ENCODE data around the gene ARHGAP22. TPM values are rescaled to one million over a fixed set of nuclear protein-coding genes. Genes with fewer than 3 reads are reported as not detected.

ARHGAP22 gene
- total RNA-seq, 2 experiments from 2014 or later = not detected

- intact Hi-C loops (cut with DNase I, micrococcal nuclease) = no loop called here
- peaks cover 0 to 6% of the 10 kb centered on the region in 2 experiments for H3K9me3 ChIP-seq (ENCODE audit: control insufficient read depth in 1 of 2, insufficient read depth in 1 of 2, low read length in 2 of 2)
- Mint-ChIP-seq H3K4me3 (no peak overlapping the region), H3K4me1 (ENCODE audit: low read depth) (peaks cover 16% of the 10 kb centered on the region), H3K27ac (no peak overlapping the region), H3K36me3 (ENCODE audit: low read depth) (no peaks in the 10 kb centered on the region), H3K27me3 (peaks cover 18% of the 10 kb centered on the region), H3K9me3 (no peaks in the 10 kb centered on the region)
- H3K4me1 ChIP-seq (ENCODE audit: insufficient read depth, low read length) = peaks cover 15% of the 10 kb centered on the region
- no peak overlapping the region for H3K27ac ChIP-seq (ENCODE audit: low read depth in 1 of 2, low read length in 2 of 2)
- no peak overlapping the region for H3K4me3 ChIP-seq (ENCODE audit: low read length)
- no peak for TF ChIP-seq CTCF (IDR thresholded peaks at IDR 0.05)
- DNase-seq (no peak), ATAC-seq (ENCODE audit: poor library complexity) (no peak)
- ChIA-PET CTCF (no interaction called here), POLR2A (no interaction called here)
- H3K36me3 ChIP-seq (ENCODE audit: insufficient read depth, low read length) = no peaks in the 10 kb centered on the region
- no peaks in the 10 kb centered on the region for H3K27me3 ChIP-seq (ENCODE audit: control insufficient read depth in 1 of 2, insufficient read depth in 2 of 2, low read length in 2 of 2)
Observed at GRCh38 chr10:48492201-48492600, 112.7 kb downstream of the ARHGAP22 start.

- CTCF ChIA-PET = no interaction called here
- intact Hi-C loops (cut with DNase I, micrococcal nuclease) = no loop called here
- H3K36me3 ChIP-seq (ENCODE audit: insufficient read depth, low read length) = no peaks in the 10 kb centered on the region
- no peak overlapping the region for H3K27ac Mint-ChIP-seq
- H3K4me3 Mint-ChIP-seq = no peak overlapping the region
- no peak overlapping the region for H3K27ac ChIP-seq (ENCODE audit: low read depth in 1 of 2, low read length in 2 of 2)
- H3K4me1 Mint-ChIP-seq (ENCODE audit: low read depth) = peaks cover 16% of the 10 kb centered on the region
- no peak for TF ChIP-seq CTCF (IDR thresholded peaks at IDR 0.05)
- peaks cover 0 to 6% of the 10 kb centered on the region in 2 experiments for H3K9me3 ChIP-seq (ENCODE audit: control insufficient read depth in 1 of 2, insufficient read depth in 1 of 2, low read length in 2 of 2)
- ATAC-seq (ENCODE audit: poor library complexity) = no peak
- peaks cover 18% of the 10 kb centered on the region for H3K27me3 Mint-ChIP-seq
- no peaks in the 10 kb centered on the region for H3K27me3 ChIP-seq (ENCODE audit: control insufficient read depth in 1 of 2, insufficient read depth in 2 of 2, low read length in 2 of 2)
- no peak overlapping the region for H3K4me3 ChIP-seq (ENCODE audit: low read length)
- H3K4me1 ChIP-seq (ENCODE audit: insufficient read depth, low read length) = peaks cover 15% of the 10 kb centered on the region
- POLR2A ChIA-PET = no interaction called here
- no peaks in the 10 kb centered on the region for H3K9me3 Mint-ChIP-seq
- H3K36me3 Mint-ChIP-seq (ENCODE audit: low read depth) = no peaks in the 10 kb centered on the region
- DNase-seq = no peak
Observed at GRCh38 chr10:48491392-48492139, 113.3 kb downstream of the ARHGAP22 start.

GRCh38 chr10:48490946-48491345 is 113.9 kb downstream of the ARHGAP22 start:
- H3K27ac ChIP-seq (ENCODE audit: low read depth in 1 of 2, low read length in 2 of 2) = no peak overlapping the region
- H3K9me3 ChIP-seq (ENCODE audit: control insufficient read depth in 1 of 2, insufficient read depth in 1 of 2, low read length in 2 of 2) = peaks cover 0 to 6% of the 10 kb centered on the region in 2 experiments
- no peak overlapping the region for H3K4me3 ChIP-seq (ENCODE audit: low read length)
- Mint-ChIP-seq H3K4me3 (no peak overlapping the region), H3K36me3 (ENCODE audit: low read depth) (no peaks in the 10 kb centered on the region), H3K27me3 (peaks cover 14% of the 10 kb centered on the region), H3K4me1 (ENCODE audit: low read depth) (peaks cover 16% of the 10 kb centered on the region), H3K27ac (no peak overlapping the region), H3K9me3 (no peaks in the 10 kb centered on the region)
- H3K36me3 ChIP-seq (ENCODE audit: insufficient read depth, low read length) = no peaks in the 10 kb centered on the region
- H3K4me1 ChIP-seq (ENCODE audit: insufficient read depth, low read length) = peaks cover 15% of the 10 kb centered on the region
- POLR2A ChIA-PET = no interaction called here
- ATAC-seq (ENCODE audit: poor library complexity) = no peak
- intact Hi-C loops (cut with DNase I, micrococcal nuclease) = no loop called here
- CTCF ChIA-PET = no interaction called here
- no peaks in the 10 kb centered on the region for H3K27me3 ChIP-seq (ENCODE audit: control insufficient read depth in 1 of 2, insufficient read depth in 2 of 2, low read length in 2 of 2)
- no peak for DNase-seq
- no peak for TF ChIP-seq CTCF (IDR thresholded peaks at IDR 0.05)
